Measurements from ENCODE around the gene P3H3.

P3H3 gene

DNA sequence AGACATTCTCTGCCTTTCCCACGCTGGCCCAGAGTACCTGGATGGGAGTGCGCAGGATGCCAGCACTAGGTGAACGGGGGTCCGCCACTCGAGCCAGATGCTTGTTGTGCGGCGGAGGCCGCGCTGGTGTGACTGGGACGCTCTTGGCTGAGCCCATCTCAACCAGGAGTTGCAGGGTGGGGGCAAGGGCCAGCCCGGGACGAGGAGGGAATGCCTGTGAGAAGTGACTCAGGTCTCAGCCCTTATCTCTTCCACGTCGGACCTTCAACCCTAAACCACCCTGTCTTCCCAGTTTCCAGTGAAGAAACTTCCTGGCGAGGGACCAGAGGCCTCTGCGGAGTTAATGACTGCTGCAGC is 22.6 kb downstream of the P3H3 start:
- no peak for DNase-seq (ENCODE audit: low read depth in 2 of 2)
- TF ChIP-seq, protein P1, sequence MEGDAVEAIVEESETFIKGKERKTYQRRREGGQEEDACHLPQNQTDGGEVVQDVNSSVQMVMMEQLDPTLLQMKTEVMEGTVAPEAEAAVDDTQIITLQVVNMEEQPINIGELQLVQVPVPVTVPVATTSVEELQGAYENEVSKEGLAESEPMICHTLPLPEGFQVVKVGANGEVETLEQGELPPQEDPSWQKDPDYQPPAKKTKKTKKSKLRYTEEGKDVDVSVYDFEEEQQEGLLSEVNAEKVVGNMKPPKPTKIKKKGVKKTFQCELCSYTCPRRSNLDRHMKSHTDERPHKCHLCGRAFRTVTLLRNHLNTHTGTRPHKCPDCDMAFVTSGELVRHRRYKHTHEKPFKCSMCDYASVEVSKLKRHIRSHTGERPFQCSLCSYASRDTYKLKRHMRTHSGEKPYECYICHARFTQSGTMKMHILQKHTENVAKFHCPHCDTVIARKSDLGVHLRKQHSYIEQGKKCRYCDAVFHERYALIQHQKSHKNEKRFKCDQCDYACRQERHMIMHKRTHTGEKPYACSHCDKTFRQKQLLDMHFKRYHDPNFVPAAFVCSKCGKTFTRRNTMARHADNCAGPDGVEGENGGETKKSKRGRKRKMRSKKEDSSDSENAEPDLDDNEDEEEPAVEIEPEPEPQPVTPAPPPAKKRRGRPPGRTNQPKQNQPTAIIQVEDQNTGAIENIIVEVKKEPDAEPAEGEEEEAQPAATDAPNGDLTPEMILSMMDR (IDR thresholded peaks at IDR 0.05; ENCODE audit: low read depth, low read length), result no peak
- H3K4me3 ChIP-seq (replicated peaks in 1 of 2; ENCODE audit: low read depth in 2 of 2, low read length in 2 of 2), result peak overlapping the region; percentile 27 to 96

DNA sequence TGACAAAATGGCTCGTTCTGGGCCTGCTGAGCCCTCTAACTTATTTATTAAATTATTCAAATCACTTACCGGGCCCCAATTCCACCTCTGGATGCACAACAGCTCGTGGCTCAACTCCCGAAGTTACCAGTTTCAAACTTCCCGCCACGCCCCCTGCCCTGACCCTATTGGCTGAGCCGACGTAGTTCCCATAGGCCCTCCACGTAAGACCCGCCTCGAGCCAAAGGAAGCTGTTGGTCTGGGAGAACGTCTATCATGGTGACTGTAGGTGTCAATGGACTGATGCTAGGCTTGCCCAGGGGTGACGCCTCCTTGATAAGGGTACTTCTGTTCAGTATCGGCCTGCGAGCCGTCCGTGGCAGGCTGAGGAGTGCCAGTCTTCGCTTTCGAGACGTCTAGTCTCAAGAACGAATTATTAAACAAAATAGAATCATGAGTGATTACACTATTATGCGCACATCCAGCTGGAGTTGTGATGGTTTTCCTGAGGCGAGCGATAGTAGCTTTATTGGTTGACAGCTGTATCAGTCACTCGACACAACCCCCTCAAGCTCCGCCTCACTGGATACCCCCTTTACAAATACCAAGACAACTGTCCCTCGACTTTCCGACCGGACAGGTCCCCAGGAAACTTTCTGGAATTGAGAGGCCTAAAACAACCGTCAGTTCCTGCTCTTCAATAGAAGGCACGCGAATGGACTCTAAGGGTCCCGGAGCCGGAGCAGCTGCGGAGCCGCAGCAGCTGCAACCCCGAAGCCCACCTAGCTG is 23.1 kb downstream of the P3H3 start, which contains the start of gene CDCA3:
CDCA3 (minus strand) TSS at position 134 of the 768 bp plus-strand sequence. CDS start 334 bp downstream, outside the sequence.
- peak; percentile 99 for DNase-seq (ENCODE audit: low read depth in 2 of 2)
- H3K4me3 ChIP-seq (replicated peaks in 1 of 2; ENCODE audit: low read depth in 2 of 2, low read length in 2 of 2), result peak within 1 kb of the TSS; percentile 76 to 96

DNA sequence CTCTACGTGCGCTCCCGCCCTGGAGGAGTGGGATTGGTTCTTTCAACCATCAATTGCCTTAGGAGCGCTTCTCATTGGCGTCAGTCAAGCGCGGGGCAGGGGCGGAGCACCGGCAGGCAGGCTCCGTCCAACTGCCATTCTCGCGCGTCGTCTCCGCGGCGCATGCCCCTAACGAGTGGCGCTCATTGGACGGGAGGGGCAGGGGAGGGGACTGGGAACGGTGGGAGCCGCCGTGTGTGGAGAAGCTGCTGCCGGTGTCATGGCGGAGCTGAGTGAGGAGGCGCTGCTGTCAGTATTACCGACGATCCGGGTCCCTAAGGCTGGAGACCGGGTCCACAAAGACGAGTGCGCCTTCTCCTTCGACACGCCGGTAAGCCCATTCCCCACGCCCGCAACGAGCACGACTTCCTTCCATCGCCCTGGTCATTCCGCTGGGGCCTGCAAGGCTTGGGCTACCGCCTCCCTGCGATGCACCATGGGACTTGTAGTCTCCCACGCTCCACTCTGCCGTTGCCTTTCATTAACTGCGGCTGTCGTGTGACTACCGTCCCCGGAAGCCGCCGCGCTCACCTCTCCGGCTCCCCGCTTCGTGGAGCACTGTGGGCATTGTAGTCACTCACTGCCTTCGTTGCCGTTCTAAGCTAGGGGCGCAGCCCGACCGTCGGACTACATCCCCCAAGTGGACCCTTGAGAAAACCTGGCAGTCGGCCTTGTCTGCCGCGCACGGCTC is 23.9 kb downstream of the P3H3 start, which contains the start of gene USP5:
USP5 (plus strand) TSS at position 230 of the 730 bp plus-strand sequence; CDS start at position 260, 30 bp downstream.
- TF ChIP-seq, protein P1 (IDR thresholded peaks at IDR 0.05; ENCODE audit: low read depth, low read length), result no peak
- DNase-seq (ENCODE audit: low read depth in 2 of 2), result peak; percentile 100
- peak within 1 kb of the TSS; percentile 76 to 96 for H3K4me3 ChIP-seq (replicated peaks in 1 of 2; ENCODE audit: low read depth in 2 of 2, low read length in 2 of 2)

More for the DNA sequence above, 23.1 kb downstream of the P3H3 start, which contains the start of gene CDCA3:
- TF ChIP-seq, protein P1 (IDR thresholded peaks at IDR 0.05; ENCODE audit: low read depth, low read length), result no peak

DNA sequence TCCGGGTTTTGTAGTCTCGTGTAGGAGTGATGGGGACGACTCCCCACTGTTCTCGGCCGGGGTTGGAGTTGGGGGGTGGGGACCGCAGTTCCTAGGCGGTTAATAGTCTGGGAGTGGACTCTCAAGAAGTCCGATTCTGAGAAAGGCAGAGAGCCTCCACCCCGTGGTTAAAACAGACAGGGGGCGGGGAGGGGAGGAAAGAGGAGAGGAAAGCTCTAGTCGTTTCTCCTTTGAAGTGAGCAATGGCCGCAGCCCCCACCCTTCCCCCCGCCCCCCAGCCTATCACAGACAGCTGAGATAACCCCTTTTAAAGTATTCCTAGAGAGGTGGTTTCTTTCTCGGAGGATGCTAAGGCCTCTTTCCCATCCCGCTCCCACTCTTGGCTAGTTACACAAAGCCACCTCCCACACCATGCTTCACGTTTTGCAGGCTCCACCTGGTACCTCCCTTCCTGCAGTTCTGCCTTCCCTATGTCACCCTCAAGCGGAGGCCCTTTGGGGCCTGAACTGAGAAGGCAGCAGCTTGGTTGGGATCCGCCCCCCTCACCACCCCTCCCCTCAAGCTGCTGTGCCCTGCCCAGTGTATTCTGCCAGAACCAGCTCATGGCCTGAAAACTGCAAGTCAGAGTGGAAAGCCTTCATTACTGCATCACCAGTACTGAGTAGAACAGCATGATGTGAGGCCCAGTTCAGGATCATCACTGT is 24.6 kb downstream of the P3H3 start:
- H3K4me3 ChIP-seq (replicated peaks in 1 of 2; ENCODE audit: low read depth in 2 of 2, low read length in 2 of 2), result peak overlapping the region; percentile 76 to 96
- peak; percentile 76 to 81 for DNase-seq (ENCODE audit: low read depth in 2 of 2)
- TF ChIP-seq, protein P1 (IDR thresholded peaks at IDR 0.05; ENCODE audit: low read depth, low read length), result no peak

DNA sequence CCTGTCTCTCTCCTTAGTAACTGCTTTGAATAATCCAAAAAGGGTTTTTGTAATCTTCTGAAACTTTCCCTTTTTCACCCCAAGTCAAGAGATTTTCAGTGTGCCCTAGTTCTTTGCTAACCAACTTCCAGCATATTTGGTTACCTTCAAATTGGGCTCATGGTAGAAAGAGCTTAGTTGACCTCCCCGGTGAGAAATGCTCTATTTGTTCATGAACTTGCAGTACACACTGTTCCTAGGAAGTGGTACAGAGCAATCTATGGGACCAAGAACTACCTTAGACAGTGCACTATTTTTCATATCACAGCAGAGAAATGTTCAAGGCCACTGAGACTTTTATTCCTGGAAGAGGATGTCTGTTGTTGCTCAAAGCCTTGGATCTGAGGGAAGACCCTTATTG is 25.4 kb downstream of the P3H3 start:
- TF ChIP-seq, protein P1 (IDR thresholded peaks at IDR 0.05; ENCODE audit: low read depth, low read length), result no peak
- peak overlapping the region in 1 of 2 donors; percentile 96 for H3K4me3 ChIP-seq (replicated peaks in 1 of 2; ENCODE audit: low read depth in 2 of 2, low read length in 2 of 2)
- DNase-seq (ENCODE audit: low read depth in 2 of 2), result no peak

DNA sequence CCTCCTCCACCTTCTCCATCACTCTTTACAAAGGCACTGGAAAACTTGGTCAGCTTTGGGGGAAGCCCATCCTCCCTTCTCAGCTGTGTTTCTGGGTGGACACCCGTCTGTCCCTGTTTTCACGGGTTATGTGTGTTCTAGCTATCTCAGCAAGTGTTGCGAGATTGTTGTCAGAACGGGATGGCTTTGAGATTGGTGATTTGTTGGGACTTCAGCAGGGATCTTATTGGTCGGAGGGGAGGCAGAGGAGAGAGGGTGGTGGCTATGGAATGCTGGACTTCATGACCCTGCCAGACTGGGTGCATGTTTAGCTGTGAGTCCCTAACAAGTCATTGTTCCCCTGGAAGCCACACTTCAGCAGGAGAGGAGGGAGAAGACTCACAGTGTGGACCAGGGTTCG is 25.8 kb downstream of the P3H3 start:
- DNase-seq (ENCODE audit: low read depth in 2 of 2), result no peak
- TF ChIP-seq, protein P1 (IDR thresholded peaks at IDR 0.05; ENCODE audit: low read depth, low read length), result no peak
- no peak overlapping the region for H3K4me3 ChIP-seq (replicated peaks in 1 of 2; ENCODE audit: low read depth in 2 of 2, low read length in 2 of 2)
